GM20000 (cell line): ENCODE measurements around the gene RASGEF1C.

Experiments used
- DNase-seq: peaks from one replicate; pipeline ENCODE4 v3.0.0; 2012; ENCODE audit warnings: low spot score
- TF ChIP-seq, protein P1 (sequence below): IDR thresholded peaks from 2 replicates; pipeline ENCODE4 v1.5.1; 2012; ENCODE audit warnings: mild to moderate bottlenecking, control low read depth; ENCODE audit errors: extremely low read depth, missing control alignments

The RASGEF1C gene

DNA sequence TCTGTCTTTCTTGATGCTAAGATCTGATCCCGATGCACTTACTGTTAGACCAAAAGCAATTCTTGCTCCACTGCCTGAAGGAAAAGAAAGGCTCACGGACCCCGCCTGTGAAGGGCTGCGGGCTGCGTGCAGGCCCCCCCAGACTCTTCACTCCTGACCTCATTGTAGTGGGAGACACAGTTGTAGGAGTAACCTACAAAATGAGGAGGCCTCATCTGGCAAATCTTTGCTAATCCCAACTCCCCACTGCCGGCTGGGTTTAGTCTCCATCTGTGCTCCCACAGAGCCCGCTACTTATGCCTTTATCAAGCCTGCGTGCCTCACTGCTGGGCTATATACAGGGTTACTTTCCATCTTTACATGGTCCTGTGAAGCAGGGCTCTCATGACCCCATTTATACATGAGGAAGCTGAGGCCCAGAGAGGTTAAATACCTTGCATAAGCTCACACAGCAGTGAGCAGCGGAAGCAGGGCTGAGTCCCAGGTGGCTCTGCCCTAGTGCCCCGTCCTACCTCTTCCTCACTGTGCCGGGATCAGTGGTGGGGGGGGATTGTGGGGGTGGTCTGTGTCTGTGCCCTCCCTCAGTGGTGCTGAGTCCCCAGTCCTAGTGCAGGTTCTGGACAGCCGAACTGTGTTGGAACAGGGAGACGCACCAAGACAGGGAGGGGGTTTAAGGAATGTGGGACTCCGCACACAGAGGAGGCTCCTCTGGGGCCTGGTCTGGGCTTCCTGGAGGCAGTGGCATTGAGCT lies 93.5 kb downstream of the RASGEF1C start:
- no peak for DNase-seq
- TF ChIP-seq, protein P1, sequence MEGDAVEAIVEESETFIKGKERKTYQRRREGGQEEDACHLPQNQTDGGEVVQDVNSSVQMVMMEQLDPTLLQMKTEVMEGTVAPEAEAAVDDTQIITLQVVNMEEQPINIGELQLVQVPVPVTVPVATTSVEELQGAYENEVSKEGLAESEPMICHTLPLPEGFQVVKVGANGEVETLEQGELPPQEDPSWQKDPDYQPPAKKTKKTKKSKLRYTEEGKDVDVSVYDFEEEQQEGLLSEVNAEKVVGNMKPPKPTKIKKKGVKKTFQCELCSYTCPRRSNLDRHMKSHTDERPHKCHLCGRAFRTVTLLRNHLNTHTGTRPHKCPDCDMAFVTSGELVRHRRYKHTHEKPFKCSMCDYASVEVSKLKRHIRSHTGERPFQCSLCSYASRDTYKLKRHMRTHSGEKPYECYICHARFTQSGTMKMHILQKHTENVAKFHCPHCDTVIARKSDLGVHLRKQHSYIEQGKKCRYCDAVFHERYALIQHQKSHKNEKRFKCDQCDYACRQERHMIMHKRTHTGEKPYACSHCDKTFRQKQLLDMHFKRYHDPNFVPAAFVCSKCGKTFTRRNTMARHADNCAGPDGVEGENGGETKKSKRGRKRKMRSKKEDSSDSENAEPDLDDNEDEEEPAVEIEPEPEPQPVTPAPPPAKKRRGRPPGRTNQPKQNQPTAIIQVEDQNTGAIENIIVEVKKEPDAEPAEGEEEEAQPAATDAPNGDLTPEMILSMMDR: no peak

DNA sequence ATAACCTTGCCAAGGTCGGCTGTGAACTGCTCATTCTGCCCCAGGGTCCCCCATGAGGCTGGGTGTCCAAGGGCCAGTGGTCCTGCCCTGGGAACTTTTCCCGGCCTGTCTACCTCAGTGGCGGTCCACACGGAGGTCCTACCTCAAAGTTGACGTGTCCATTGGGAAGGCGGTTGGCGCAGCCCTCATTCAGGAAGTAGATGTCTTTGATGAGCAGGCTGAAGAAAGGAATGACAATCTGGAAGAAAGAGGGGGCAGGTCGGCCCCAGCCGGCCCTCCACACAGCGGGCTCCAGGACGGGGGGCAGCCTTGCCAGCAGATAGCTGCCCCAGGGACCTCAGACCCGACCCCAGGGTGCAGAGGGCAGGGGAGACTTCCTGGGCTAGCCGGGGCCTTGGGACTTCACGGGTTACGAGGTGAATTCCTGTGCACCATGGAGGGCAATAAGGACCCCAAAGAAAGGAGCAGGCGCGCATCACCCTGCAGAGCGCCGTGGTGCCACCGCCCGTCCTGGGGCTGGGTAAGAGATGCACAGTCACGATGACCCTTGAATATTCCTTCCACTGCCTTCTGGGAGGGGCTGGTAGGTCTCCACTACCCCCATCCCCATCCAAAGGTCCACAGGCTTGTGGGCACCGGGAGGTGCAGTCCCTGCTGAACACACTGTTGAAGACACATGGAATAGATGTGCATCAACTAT lies 94.6 kb downstream of the RASGEF1C start:
- TF ChIP-seq, protein P1: no peak
- no peak for DNase-seq

DNA sequence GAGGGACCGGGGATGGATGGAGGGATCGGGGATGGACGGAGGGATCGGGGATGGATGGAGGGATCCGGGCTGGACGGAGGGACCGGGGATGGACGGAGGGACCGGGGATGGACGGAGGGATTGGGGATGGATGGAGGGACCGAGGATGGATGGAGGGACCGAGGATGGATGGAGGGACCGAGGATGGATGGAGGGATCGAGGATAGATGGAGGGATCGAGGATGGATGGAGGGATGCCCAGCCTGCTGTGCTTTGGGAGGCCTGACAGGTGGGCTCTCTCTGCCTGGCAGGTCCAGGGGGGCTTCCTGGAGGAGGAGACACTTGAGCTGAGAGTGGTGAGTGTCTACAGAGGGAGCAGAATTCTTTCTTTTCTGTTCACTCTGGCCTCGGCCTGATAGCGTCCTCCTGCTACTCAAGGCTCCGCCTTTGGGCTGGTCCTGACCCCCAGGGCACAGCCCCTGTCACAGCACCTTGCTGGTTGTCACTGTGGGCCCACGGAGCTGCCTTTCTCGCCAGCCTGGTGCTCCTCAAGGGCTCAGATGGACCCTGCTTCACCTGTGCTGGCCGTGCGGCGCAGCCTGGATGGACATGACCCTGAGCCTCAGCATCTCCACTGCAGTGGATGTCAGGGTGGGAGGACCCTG lies 95.2 kb downstream of the RASGEF1C start:
- DNase-seq: no peak
- TF ChIP-seq, protein P1: no peak

DNA sequence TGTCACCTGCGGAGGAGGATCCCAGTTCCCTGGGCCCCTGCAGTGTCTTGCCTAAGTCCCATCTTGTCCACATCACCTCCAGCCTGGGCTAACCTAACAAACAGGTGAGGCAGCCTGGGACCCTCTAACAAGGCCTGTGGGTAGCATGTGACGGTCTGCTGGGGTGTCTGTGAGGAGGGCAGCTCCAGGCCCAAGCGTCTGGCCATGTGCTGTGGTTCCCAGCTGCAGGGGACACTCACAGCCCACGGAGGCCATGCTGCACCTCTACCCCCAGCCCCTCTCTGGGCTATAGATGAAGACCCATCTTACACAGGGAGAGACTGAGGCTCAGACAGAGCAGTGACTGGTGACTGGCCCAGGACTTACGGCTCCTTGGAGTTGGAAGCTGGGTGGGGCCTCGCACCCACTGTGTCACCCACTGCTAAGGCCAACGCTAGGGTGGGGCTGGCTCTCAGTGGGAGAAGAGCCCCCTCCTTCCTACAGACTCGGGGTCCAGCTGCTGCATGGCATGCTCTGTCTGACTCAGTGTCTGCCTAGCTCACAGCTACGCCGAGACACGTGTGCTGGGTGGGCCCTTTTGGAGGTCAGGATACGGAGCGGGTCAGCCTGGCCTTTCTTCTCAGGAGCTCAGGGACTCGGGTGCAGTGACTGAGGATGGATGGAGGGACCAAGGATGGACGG lies 96.7 kb downstream of the RASGEF1C start:
- no peak for DNase-seq
- TF ChIP-seq, protein P1: no peak

DNA sequence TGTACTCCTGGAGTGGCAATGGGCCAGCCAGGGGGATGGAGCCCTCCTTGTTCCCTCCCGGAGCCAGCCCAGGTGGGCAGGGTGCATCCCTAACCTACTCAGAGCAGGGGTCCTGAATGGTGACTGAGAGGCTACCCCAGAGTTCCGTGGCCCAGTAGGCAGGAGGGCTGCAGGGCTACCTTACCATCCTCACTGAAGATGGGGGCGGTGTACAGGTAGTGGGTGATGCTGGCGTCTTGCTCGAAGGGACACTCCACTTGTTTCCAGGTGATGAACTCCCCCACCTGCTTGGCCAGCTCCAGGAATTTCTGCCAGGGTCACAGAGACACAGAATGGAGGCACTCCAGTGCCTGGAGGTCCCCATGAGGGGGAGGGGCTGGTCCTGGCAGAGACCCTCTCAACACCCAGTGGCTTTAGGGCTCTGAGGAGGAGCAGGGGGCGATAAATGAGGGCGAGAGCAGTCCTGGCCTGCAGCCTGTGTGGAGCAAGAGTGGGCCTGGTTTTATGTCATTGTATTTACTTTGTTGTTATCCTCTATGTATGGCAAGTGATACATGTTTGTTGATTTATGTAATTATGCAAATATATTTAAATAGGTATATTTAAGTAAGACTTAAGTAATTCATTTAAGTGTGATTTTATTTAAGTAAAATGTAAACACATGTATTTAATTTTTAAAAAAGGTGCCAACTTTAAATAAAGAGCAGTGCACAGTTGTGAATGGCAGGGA lies 97.6 kb downstream of the RASGEF1C start:
- TF ChIP-seq, protein P1: no peak
- no peak for DNase-seq

DNA sequence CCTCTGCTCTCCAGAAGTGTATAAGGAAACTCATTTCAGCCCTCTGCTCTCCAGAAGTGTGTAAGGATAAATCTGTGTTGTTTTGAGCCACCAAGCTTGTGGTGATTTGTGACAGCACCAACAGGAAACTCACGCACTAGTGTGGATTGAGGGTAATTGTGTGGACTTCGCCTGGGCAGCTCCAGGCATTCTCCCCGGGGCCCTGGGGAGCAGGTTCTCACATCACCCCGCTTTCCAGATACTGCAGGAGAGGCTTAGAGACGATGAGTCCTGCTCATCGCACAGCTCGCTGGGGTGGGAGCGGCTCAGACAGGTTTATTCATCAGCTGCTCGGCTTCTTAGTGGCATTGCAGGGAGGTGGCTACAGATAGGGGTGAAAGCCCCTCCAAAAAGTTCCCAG lies 99.1 kb downstream of the RASGEF1C start:
- DNase-seq: no peak
- TF ChIP-seq, protein P1: no peak
